ENCODE data around the gene ARHGAP24.

The ARHGAP24 gene

GRCh38 chr4:85682391-85682790 lies 207.4 kb downstream of the ARHGAP24 start:
- no peaks in the 10 kb centered on the region for H3K79me2 ChIP-seq (ENCODE audit: low read length)
- no peaks in the 10 kb centered on the region for H3F3A ChIP-seq (ENCODE audit: insufficient read depth, low read length)
- H3K4me2 ChIP-seq (ENCODE audit: low read depth, low read length), result no peak overlapping the region
- DNase-seq, result no peak
- TF ChIP-seq EZH2 (optimal IDR thresholded peaks at IDR 0.05; ENCODE audit: low read depth, low read length) (no peak), EZH2phosphoT487 (IDR thresholded peaks at IDR 0.05; ENCODE audit: low read length) (no peak)
- TF ChIP-seq, protein P1, sequence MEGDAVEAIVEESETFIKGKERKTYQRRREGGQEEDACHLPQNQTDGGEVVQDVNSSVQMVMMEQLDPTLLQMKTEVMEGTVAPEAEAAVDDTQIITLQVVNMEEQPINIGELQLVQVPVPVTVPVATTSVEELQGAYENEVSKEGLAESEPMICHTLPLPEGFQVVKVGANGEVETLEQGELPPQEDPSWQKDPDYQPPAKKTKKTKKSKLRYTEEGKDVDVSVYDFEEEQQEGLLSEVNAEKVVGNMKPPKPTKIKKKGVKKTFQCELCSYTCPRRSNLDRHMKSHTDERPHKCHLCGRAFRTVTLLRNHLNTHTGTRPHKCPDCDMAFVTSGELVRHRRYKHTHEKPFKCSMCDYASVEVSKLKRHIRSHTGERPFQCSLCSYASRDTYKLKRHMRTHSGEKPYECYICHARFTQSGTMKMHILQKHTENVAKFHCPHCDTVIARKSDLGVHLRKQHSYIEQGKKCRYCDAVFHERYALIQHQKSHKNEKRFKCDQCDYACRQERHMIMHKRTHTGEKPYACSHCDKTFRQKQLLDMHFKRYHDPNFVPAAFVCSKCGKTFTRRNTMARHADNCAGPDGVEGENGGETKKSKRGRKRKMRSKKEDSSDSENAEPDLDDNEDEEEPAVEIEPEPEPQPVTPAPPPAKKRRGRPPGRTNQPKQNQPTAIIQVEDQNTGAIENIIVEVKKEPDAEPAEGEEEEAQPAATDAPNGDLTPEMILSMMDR (IDR thresholded peaks at IDR 0.05; ENCODE audit: low read length), result no peak
- no peaks in the 10 kb centered on the region for H3K9me3 ChIP-seq (replicated peaks; ENCODE audit: insufficient read depth, low read length)
- H3K27ac ChIP-seq (ENCODE audit: low read length), result no peak overlapping the region
- H3K9ac ChIP-seq (ENCODE audit: low read length), result no peak overlapping the region
- H3K4me1 ChIP-seq (ENCODE audit: low read length), result no peaks in the 10 kb centered on the region
- H3K4me3 ChIP-seq (ENCODE audit: low read length), result no peak overlapping the region
- H3K36me3 ChIP-seq (replicated peaks; ENCODE audit: insufficient read depth, low read length), result no peaks in the 10 kb centered on the region
- no peaks in the 10 kb centered on the region for H3K27me3 ChIP-seq (replicated peaks; ENCODE audit: insufficient read depth, low read length)
- H2AFZ ChIP-seq (ENCODE audit: low read length), result no peak overlapping the region
- H3K9me2 ChIP-seq (replicated peaks; ENCODE audit: insufficient read depth, low read length), result no peaks in the 10 kb centered on the region
- H4K20me1 ChIP-seq (ENCODE audit: insufficient read depth, low read length), result no peaks in the 10 kb centered on the region

DNA sequence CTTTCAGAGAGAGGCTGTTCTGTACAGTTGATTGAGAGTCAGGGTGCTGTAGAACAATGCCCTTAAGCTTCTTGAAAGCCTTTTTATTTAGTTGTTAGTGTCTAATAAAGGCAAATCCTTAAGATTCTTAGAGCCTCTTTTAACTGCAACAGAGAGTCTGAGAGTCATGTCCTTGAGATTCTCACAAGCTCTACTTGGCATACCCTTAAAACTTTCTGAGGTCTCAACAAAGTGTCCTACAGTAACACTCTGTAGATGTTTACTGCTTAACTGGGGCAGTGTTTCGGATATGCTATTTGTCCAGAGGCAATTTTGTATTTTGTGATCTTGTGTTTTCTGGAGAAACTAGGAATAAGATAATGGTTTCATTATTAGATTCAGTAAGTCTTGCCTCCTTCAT lies 209.7 kb downstream of the ARHGAP24 start:
- Histone ChIP-seq H3K27ac (ENCODE audit: low read length) (no peak overlapping the region), H4K20me1 (ENCODE audit: insufficient read depth, low read length) (no peaks in the 10 kb centered on the region), H3K27me3 (replicated peaks; ENCODE audit: insufficient read depth, low read length) (no peaks in the 10 kb centered on the region), H3K36me3 (replicated peaks; ENCODE audit: insufficient read depth, low read length) (no peaks in the 10 kb centered on the region), H3K4me3 (ENCODE audit: low read length) (no peak overlapping the region), H2AFZ (ENCODE audit: low read length) (no peak overlapping the region), H3K9me3 (replicated peaks; ENCODE audit: insufficient read depth, low read length) (no peaks in the 10 kb centered on the region), H3K4me1 (ENCODE audit: low read length) (no peaks in the 10 kb centered on the region), H3K9ac (ENCODE audit: low read length) (no peak overlapping the region), H3K79me2 (ENCODE audit: low read length) (no peaks in the 10 kb centered on the region), H3K9me2 (replicated peaks; ENCODE audit: insufficient read depth, low read length) (no peaks in the 10 kb centered on the region), H3K4me2 (ENCODE audit: low read depth, low read length) (no peak overlapping the region), H3F3A (ENCODE audit: insufficient read depth, low read length) (no peaks in the 10 kb centered on the region)
- no peak for DNase-seq
- TF ChIP-seq, protein P1 (IDR thresholded peaks at IDR 0.05; ENCODE audit: low read length), result no peak
- TF ChIP-seq EZH2 (optimal IDR thresholded peaks at IDR 0.05; ENCODE audit: low read depth, low read length), result no peak
- TF ChIP-seq EZH2phosphoT487 (IDR thresholded peaks at IDR 0.05; ENCODE audit: low read length), result no peak

DNA sequence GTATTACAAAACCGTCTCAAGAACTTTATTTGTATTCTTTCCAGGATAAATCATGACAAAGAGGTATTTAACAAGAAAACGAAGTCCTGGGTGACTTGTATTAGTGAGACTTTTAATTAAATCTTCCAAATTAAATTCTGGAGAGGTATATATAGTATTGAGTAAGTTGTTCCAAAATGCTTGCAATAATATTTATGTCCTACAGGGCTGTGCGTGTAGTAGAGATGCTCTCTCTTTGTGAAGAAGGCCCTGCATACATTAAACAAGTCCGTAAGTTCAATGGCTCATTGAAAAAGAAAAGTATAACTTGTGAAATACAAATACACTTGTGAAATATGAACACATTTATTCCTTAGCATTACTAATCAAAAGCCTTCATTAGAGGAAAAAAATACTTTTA lies 211.4 kb downstream of the ARHGAP24 start:
- H3K27ac ChIP-seq (ENCODE audit: low read length), result no peak overlapping the region
- H4K20me1 ChIP-seq (ENCODE audit: insufficient read depth, low read length), result no peaks in the 10 kb centered on the region
- no peak overlapping the region for H3K4me3 ChIP-seq (ENCODE audit: low read length)
- no peak overlapping the region for H3K9ac ChIP-seq (ENCODE audit: low read length)
- H3K27me3 ChIP-seq (replicated peaks; ENCODE audit: insufficient read depth, low read length), result no peaks in the 10 kb centered on the region
- H3F3A ChIP-seq (ENCODE audit: insufficient read depth, low read length), result no peaks in the 10 kb centered on the region
- no peak for DNase-seq
- no peak overlapping the region for H2AFZ ChIP-seq (ENCODE audit: low read length)
- no peaks in the 10 kb centered on the region for H3K79me2 ChIP-seq (ENCODE audit: low read length)
- no peaks in the 10 kb centered on the region for H3K9me3 ChIP-seq (replicated peaks; ENCODE audit: insufficient read depth, low read length)
- H3K4me1 ChIP-seq (ENCODE audit: low read length), result no peaks in the 10 kb centered on the region
- TF ChIP-seq EZH2phosphoT487 (IDR thresholded peaks at IDR 0.05; ENCODE audit: low read length), result no peak
- TF ChIP-seq, protein P1 (IDR thresholded peaks at IDR 0.05; ENCODE audit: low read length), result no peak
- TF ChIP-seq EZH2 (optimal IDR thresholded peaks at IDR 0.05; ENCODE audit: low read depth, low read length), result no peak
- H3K36me3 ChIP-seq (replicated peaks; ENCODE audit: insufficient read depth, low read length), result no peaks in the 10 kb centered on the region
- no peaks in the 10 kb centered on the region for H3K9me2 ChIP-seq (replicated peaks; ENCODE audit: insufficient read depth, low read length)
- no peak overlapping the region for H3K4me2 ChIP-seq (ENCODE audit: low read depth, low read length)

All from MM.1S (cell line).